NCI-H2196 treated with DMSO at 0.1 percent for 48 hours (cell line): ENCODE results near the gene ALDH1B1.

Source experiments
- DNase-seq: peaks from one replicate; lab custom pipeline; 2025; ENCODE audit not compliant: unreplicated experiment; lab: John Stamatoyannopoulos, UW

ALDH1B1 gene

DNA sequence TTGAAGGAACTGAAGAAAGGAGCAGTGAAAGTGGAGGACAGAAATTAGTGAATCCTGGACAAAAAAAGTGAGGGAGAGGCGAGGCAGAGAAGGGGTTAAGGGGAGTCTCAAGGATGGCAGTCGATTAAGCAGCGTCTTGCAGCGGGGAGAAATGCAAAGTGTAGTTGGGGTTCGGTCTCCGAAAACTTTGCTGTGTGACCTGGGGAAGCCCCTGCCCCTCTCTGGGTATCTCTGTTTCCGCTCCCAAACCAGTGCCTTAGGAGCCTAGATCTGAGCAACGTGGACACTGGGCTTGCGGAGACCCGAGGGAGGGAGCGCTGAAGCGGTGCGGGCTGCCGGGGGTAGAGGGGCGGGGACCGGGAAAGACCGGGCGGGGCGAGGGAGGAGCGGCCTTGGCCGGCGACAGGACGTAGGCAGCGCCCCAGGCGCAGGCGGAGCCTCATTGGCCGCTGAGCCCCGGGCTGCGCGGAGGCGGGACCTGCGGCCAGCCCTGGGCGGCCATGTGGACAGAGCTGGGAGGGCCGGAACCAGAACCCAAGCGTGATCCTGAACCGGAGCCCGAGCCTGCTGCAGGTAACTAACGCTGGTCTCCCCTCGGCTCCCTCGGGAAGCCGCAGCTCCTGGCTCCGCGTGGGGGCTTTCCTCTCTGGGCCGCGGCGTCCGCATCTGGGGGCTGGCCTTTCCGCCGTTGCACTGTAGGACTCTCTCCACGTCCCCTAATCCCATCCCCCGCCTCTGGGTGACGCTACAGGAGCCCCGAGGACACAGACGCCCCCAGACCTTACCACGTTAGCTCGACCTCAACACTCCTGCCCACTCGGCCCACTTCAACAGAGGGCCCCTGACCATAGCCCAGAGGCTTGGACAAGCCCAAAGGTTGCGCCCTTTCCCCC, at the start of gene ALDH1B1:
ALDH1B1 (plus strand) TSS at position 468 of the 893 bp plus-strand sequence. CDS start 3,047 bp downstream, outside the sequence.
- peak; percentile 84 for DNase-seq

DNA sequence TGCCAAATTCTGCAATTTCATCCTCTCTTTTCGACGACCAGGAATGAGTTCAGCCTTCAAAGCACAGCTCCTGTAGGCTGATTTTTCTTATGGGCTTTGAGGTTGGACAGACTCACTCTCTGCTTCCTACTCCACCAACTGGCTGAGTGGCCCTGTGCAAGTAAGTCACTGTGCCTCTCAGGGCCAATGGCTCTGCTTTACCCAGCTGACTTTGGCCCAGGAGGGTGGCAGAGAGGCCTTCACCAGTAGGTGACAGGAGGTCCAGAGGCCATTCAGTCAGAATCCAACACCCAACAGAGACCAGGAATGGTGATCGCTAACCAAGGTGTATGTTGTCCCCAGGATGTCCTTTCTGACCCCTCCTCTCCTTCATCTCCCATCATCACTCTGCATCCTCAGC, 49.5 kb upstream of the ALDH1B1 start:
- DNase-seq, result no peak

DNA sequence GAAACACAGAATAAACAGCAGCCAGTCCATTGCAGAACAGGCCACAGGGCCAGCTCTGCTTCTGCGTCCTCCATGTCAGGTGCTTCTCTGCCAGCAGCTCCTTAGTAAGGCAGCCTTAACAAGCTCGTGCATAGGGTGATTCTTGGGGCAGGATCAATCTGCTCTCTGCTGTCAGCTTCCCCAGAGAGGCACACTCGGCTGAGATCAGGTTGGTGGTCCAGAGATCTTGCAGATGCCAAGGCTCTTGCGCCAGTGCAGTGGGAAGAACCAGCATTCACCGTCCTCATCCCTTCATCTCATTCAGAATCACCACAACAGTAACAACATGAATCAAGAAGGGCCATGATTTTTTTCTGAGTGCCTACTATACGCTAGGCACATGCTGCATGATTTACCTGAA, 49.0 kb upstream of the ALDH1B1 start:
- DNase-seq, result no peak

DNA sequence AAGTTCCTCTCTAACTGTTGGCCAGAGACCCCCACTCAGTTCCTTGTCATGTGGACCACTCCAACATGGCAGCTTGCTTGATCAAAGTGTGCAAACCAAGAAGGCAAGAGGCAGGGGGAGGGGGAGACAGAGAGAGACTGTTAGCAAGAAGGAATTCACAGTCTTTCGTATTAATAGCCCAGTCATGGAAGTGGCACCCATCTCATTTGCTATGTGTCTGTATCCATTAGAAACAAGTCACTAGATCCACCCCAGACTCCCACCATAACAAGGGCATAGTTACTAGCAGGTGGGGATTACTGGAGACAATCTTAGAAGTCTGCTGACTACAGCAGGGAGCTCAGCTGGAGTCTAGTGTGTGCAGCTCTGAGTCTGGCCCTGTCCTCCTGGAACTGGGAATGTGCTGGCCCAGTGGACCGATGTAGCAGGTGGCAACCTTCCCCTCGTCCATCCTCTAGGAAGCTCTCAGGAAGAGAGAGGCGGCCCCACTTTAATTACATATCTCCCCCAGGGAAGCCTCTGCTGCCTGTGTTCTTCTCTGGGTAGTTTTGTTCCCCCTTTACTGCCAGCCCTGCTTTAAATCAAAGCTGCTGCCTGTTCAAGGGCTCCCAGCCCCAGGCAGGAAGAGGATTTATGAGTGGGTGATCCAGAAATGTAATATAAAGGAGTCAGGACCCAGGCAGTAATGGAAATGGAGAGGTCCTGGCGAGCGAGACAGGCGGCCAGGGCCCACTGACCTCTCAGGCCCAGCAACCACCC, 47.8 kb upstream of the ALDH1B1 start:
- DNase-seq, result no peak

DNA sequence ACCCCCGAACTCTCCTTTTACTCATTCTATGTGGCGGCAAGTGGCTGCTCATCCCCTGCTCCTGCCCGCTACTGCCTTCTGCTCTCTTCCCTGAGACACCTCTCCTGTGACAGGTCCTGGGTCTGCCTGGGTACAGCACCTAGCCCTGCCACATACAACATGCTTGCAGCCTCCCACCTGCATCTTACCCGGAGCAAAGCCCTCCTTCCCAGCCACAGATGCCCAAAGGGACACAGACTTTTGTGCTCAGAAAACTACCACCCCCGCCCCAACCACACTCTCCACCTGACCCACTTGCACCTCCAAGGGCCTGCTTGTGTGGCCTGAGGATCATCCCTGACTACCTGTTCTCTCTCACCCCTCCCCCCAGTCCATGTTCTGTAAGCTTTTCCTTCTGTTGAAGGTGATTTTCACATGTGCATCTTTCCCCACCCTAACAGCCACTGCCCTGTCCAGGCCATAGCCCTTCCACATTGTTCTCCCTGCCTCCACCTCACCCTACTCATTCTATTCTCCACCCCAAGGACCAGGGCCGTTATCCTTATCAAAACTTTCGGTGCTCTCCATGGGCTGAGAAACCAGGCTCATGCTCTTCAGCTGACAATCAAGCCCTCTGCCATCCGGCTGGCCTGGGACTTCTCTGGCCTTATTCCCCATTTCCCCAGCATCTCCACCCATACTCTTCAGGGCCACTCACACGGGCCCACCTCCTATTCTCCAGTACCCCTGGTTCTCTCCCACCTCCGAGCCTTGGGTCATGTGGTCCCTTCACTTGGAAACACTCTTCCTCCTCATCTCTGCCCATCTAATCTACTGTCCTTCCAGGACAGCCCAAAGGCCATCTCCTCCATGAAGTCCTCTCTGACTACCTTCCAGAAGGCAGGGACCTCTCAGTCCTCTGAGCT, 46.4 kb upstream of the ALDH1B1 start:
- DNase-seq, result no peak

DNA sequence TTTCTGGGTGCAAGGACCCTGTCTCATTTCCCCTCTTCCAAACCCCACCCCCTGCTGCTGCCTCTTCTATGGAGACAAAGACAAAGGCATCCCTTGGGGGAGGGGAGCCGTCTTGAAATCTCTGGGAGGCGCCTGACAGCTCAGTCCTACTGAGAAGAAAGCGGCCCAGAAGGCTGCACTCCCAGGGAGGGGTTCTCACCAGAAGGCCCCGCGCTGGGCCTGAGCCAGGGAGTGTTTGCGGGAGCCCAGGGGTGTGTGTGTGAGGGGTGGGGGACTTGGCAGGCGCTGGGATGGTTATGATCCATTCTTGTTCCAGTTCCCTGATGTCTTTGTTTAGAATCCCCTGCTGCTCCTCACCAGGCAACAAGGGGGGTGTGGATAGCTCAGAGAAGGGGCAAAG, 45.7 kb upstream of the ALDH1B1 start:
- DNase-seq, result no peak

DNA sequence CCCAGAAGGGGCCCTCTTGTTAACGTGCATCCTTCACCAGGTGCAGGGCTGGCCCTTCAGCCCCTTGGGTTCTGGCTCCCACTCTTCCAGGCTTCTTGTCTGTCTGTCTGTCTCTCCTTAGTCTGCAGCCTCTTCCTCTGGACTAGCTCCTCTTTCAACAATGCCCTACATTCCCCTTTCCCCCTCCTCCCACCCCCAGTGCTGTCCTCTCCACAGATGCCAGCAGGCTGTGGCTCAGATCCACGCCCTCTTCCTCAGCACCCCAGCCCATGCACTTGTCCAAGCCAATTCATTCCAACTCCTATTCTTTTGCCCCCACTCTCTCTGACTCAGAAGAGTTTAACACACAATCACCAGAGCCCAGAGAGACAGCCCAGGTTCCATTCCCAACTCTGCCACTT, 45.2 kb upstream of the ALDH1B1 start:
- no peak for DNase-seq

DNA sequence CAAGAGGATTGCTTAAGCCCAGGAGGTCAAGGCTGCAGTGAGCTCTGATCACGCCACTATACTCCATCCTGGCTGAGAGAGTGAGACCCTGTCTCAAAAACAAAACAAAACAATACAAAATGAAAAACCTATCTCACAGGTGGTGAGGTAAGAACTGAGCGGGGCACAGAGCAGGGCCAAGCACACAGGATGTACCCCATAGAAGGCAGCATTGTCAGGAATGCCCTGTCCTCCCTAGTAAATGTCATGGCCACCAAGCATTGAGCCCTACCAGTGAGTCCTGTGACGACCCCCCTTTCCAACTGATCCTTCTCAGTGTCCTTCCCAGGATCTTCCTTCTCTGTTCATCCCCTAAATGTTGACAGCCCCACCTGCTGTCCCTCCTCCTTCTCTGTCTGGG, 44.6 kb upstream of the ALDH1B1 start:
- DNase-seq, result no peak

DNA sequence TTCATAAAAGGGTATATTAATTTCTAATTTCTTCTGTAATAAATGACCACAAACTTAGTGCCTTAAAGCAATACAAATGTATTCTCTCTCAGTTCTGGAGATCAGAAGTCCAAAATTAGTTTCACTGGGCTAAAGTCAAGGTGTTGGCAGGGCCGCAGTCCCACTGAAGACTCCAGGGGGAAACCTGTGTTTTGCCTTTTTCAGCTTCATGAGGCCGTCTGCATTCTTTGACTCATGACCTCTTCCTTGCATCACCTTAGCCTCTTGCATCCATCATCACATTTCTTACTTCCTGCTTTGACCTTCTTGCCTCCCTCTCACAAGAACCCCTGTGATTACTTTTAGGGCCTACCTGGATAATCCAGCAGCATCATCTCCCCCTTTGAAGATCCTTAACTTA, 42.0 kb upstream of the ALDH1B1 start:
- no peak for DNase-seq

DNA sequence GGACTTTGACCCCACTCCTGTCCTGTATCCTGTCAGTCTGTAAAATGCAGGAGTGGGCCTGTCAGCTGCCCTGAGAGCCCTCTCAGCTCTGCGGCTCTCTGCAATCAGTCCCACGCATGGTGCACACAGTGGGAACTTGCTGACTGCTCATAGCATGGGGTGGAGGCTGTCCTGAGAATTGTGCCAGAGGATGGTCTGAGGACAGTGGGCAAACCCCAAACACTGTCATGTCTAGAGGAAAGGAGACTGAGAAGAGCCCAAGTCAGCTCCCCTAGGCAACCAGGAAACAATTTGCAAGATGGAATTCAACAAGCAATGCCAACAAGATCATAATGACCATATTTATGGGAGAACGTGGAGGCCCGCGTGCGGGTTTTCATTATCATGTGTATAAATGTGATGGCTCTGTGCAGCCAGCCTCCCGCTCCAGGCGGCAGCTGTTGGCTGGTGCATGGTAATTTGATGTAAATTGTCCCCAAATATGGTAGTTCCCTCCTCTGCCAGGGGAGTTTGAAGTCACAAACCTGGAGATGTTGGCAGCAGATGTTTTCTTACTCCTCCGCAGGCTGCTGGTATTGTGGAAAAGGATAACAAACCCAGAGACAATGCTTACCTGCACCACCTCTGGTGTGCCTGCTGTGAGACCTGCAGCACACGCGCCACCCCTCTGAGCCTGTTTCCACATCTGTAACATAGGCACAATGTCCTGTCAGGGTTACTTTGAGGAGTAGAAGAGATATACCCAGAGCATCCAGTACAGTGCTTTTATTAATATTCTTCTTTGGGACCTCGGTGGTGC, 39.8 kb upstream of the ALDH1B1 start:
- DNase-seq, result no peak

DNA sequence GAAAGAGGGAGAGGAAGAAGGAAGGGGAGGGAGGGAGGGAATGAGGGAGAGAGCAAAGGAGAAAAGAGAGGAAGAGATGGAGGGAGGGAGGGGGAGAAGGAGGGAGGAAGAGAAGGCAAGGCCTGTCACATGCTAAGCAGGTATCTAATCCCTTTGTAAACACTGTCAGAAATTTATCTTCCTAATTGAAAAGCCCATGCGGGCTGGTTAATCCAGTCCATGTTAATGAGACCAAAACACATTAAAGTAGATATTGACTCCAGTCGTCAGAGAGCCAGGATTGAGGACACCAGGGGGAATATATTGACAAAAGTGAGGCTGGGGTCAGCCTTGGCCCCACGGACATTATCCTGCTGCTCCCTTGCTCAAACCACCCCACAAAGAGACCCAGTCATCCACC, 37.4 kb upstream of the ALDH1B1 start:
- DNase-seq, result no peak

DNA sequence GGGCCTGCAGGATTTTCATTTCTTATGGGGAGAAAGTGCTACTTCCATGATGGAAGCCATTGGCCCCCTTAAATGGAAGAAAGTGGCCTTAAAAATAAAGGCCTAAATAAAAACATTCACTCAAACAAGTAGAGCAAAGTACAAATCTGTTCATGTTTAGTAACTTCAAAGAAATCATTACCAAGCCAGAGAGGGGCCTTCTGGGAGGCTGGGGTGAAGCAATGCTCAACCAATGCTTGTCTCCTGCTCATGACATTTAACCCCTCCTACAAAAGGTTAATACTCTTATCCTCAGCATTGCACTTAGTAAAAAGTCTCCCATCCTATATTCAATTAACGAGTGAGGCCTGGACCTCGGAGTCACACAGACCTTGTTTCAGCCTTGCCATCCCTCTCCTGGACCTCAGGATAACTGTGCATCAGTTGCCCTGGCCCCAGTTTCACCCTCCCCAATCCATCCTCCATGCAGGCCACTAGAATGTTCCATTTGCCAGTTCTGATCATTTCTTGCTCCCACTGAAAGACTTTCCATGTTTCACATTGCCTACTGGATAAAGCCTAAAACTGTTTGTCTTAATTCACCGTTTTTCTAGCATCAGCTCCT, 36.9 kb upstream of the ALDH1B1 start:
- DNase-seq, result no peak

DNA sequence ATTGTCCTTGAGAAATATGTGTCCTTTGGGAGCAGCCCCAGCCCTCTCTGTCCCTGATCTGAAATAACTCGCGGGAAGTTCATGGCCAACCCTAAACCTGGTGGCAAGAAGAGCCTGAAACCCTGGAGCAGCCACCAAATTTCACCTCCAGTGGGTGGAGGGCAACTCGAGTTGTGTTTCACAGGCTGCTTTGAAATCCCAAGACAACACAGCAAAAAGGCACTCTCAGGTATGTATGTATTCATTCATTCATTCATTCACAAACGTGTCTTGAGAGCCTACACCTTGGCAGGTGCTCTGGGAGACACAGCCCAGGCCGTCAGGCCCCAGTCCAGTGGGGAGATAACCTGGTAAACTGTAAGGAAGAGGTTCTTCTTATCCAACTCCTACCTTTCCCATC, 35.7 kb upstream of the ALDH1B1 start:
- DNase-seq, result no peak

DNA sequence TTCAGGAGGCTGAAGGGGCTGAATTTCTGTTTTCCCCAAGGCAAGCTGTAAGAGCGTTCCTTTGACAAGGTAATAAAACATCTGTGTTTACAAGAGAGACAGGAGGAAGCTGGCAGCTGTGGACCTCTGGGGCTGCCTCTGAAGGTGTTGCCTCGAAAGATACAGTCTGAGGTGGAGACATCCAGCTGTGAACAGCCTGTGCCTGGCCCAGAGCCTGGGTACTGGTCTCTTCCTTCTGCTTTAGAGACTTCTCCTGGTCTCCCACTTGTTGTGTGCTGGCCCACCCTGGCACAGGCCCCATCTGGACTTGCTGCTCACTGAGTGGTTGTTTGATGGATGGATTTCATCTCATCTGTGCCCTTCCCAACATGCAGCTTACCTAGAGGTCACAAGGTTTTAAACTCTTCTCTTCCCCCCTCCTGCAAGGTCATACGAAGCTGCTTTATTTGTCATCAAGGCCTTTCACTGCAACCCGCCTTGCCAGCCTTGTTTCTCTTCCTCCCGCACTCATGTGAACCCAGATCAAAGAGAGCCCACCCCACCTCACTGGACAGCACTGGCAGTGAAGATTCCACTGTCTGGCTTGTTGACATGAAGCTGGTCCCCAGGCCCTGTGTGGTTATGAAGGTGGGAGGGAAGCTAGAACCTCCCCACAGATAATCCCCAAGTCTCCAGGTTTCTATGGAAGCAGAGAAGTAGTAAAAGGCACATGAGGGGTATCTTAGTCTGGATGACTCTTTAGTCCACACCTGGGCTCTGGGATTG, 35.0 kb upstream of the ALDH1B1 start:
- DNase-seq, result no peak

DNA sequence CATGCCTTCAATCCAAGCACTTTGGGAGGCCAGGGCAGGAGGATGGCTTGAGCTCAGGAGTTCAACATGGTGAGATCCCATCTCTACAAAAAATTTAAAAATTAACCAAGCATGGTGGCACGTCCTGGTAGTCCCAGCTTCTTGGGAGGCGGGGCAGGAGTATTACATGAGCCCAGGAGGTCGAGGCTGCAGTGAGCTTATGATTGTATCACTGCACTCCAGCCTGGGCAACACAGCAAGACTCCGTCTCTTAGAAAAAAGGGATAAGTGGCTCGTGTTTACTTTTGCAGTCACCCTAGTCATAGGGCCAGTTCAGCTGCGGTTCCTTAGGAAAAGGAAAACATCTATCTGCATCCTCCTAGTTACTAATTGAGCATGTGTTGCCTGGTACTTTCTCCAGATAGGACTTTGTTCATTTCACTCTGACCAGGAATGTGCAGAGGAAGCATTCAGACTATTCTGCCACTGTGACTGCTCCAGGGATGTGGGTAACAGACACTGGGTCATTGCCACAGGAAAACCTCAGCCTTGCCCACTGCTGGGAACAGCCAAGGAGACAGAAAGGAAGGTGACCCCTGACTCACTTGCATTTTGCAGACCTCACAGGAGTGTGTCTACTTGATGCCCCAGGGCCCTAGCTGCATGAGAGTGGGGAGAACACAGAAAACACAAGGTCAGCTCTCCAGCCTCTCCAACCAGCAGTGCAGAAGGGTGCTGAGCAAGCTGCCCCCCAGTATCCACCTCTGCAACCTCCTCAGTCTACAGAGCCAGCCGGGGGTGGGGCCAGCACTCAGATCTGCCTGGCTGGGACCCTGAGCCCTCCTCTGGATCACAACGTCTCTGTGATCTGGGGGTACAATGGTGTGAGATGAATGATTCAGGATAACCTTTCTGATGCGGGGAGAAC, 33.9 kb upstream of the ALDH1B1 start:
- no peak for DNase-seq

DNA sequence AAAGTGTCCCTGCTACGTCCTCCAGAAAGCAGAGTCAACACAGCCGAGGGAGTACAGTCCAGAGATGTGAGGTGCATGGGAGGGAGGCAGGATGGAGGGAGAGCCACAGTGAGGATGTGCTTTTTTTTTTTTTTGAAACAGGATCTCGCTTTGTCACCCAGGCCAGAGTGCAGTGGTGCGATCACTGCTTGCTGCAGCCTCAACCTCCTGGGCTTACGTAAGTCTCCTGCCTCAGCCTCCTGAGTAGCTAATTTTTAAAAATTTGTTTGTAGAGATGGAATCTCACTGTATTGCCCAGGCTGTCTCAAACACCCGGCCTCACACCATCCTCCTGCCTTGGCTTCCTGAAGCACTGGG, 33.2 kb upstream of the ALDH1B1 start:
- DNase-seq, result no peak

DNA sequence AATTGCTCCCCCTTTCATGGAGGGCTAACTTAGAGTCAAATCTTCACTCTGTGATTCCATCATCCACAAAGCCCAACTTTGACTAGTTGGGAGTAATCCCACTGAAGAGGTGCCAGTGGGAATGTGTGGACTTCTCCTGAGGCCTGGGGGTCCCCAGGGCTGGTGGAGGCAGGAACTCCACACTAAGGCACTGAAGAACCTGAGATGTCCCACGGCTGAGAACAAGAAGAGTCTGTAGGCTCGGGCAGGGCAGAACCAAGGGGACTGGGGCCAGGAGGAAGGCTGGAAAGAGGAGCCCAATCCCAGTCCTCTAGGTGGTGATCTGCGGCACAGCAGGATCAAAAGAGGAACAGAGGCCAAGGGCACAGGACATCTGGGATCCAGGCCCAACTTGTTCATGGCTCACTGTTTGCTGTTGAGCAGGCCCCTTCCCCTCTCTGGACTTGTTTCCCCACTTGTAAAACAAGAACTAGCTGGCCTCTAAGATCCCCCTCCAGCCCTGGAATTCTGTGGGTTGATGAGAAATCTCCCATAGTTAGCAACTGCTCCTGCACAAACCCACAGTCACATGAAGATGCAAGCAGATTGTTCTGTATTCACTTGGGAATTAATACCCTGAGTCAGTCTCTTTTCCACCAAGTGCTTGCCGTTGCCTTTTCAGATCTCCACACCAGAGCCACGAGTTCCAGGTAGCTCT, 32.7 kb upstream of the ALDH1B1 start:
- no peak for DNase-seq
